Body of pancreas (tissue), 4 donors: ENCODE measurements around the gene WDR73.

Source experiments
- CTCF ChIP-seq, 7 experiments: fragments of 450-650 bp in 4 of 7; fragments of 200-600 bp in 3 of 7; sonication (generic) in 3 of 7; IDR thresholded peaks; one replicate each; pipeline ENCODE4 v1.5.1; 2016 to 2019; ENCODE audit warnings: antibody characterized with exemption in 7 of 7
- POLR2A ChIP-seq, 3 donors: fragments of 450-650 bp; IDR thresholded peaks; one replicate each; pipeline ENCODE4 v1.6.1; 2016; ENCODE audit warnings: antibody characterized with exemption in 3 of 3, mild to moderate bottlenecking in 2 of 3

- no peak for TF ChIP-seq POLR2A (IDR thresholded peaks at IDR 0.05)
- no peak for TF ChIP-seq CTCF (IDR thresholded peaks at IDR 0.05)
Measured at GRCh38 chr15:84653584-84653909, 536 bp downstream of the WDR73 start.
